K562 (cell line): ENCODE results near the gene THAP11. TPM values are rescaled to one million over a fixed set of nuclear protein-coding genes. Genes with fewer than 3 reads are reported as not detected.

ENCODE experiments used
- ATAC-seq: fragments of 200-7000 bp; cut with Tn5 transposase; 3 replicates; pipeline ENCODE4 v1.9.1; 2020; ENCODE audit warnings: moderate library complexity
- BruUV-seq: library from RNA; stranded (reverse); fragments of 400-500 nt; replicated peaks from 2 replicates; lab custom pipeline; 2021; lab: Mats Ljungman, UMichigan
- CTCF ChIA-PET: fragments of 300-600 bp; formaldehyde crosslinking; extraction: SDS; loops from one replicate; lab custom pipeline; 2021; ENCODE audit warnings: low intra/inter-chr PET ratio; lab: Yijun Ruan, JAX
- POLR2A ChIA-PET: fragments of 300-600, 350-650 bp; sonication (Branson Sonifier 250); formaldehyde crosslinking; extraction: SDS; loops from one replicate; lab custom pipeline; 2021; ENCODE audit warnings: antibody characterized with exemption, inconsistent platforms; lab: Yijun Ruan, JAX
- DNase-seq, 4 experiments: peaks; one replicate each; pipeline versions ENCODE4 v3.0.0 to v3.0.0-alpha.2; 2011 to 2018; ENCODE audit warnings: low spot score in 3 of 4, mixed read lengths in 3 of 4; ENCODE audit errors: extremely low read depth in 1 of 4
- FAIRE-seq: peaks from 2 replicates; lab custom pipeline; 2011; peaks lifted over from hg19 to GRCh38; lab: Jason Lieb, UNC
- H2AFZ ChIP-seq: 2 replicates; pipeline ENCODE4 v1.6.0; 2011; ENCODE audit warnings: low read depth, low read length, control low read depth, inconsistent platforms
- H3K27ac ChIP-seq: fragments of 200-600 bp; 3 replicates; pipeline ENCODE4 v1.8.0; 2011; ENCODE audit warnings: low read depth, mild to moderate bottlenecking, control low read depth, inconsistent platforms, low read length, moderate library complexity, mixed read lengths; ENCODE audit errors: extremely low read depth
- H3K27me3 ChIP-seq, 2 experiments: fragments of 300-600 bp in 1 of 2; 2 replicates in 1 of 2; 3 replicates in 1 of 2; pipeline versions ENCODE4 v1.6.0 to v1.8.0; 2011; ENCODE audit warnings: inconsistent platforms in 2 of 2, low read length in 2 of 2, mild to moderate bottlenecking in 1 of 2, mixed read lengths in 1 of 2, moderate library complexity in 1 of 2; ENCODE audit not compliant: control insufficient read depth in 2 of 2, insufficient read depth in 2 of 2
- H3K36me3 ChIP-seq: fragments of 300-600 bp; 3 replicates; pipeline ENCODE4 v1.8.0; 2011; ENCODE audit warnings: mild to moderate bottlenecking, low read length, inconsistent platforms; ENCODE audit not compliant: control insufficient read depth, insufficient read depth
- H3K4me1 ChIP-seq, 2 experiments: fragments of 200-600 bp in 1 of 2; replicated peaks in 1 of 2; 2 replicates in 1 of 2; 3 replicates in 1 of 2; pipeline versions ENCODE4 v1.5.1 to v1.8.0; 2011; ENCODE audit warnings: inconsistent platforms in 2 of 2, low read length in 2 of 2, mild to moderate bottlenecking in 1 of 2, mixed read lengths in 1 of 2, moderate library complexity in 1 of 2; ENCODE audit not compliant: control insufficient read depth in 2 of 2, insufficient read depth in 2 of 2
- H3K4me2 ChIP-seq: 2 replicates; pipeline ENCODE4 v1.6.1; 2011; ENCODE audit warnings: low read length, control low read depth, inconsistent platforms, mixed read lengths; ENCODE audit not compliant: insufficient read depth
- H3K4me3 ChIP-seq: fragments of 200-600 bp; sonication (generic), shearing (Covaris generic); 2 replicates; pipeline ENCODE4 v1.5.1; 2016; ENCODE audit warnings: control low read depth, inconsistent platforms
- H3K79me2 ChIP-seq: fragments of 200-600 bp; 3 replicates; pipeline ENCODE4 v1.8.0; 2011; ENCODE audit warnings: low read length, inconsistent platforms; ENCODE audit not compliant: control insufficient read depth, insufficient read depth
- H3K9ac ChIP-seq, 2 experiments: 2 replicates each; pipeline versions ENCODE4 v1.6.0 to v1.6.1; 2011; ENCODE audit warnings: low read depth in 2 of 2, low read length in 2 of 2, control low read depth in 1 of 2, inconsistent platforms in 1 of 2, mild to moderate bottlenecking in 1 of 2, mixed read lengths in 1 of 2; ENCODE audit not compliant: insufficient read depth in 1 of 2
- H3K9me1 ChIP-seq: one replicate; pipeline ENCODE4 v1.6.0; 2011; ENCODE audit warnings: inconsistent platforms, mild to moderate bottlenecking, low read length, moderate library complexity; ENCODE audit not compliant: control insufficient read depth, insufficient read depth
- H3K9me3 ChIP-seq: replicated peaks from 2 replicates; pipeline ENCODE4 v1.5.1; 2011; ENCODE audit warnings: low read depth, low read length, inconsistent platforms; ENCODE audit not compliant: control insufficient read depth, insufficient read depth
- H4K20me1 ChIP-seq: replicated peaks from 2 replicates; pipeline ENCODE4 v1.6.1; 2011; ENCODE audit warnings: low read length, inconsistent platforms, mixed read lengths; ENCODE audit not compliant: control insufficient read depth, insufficient read depth
- CHAMP1 ChIP-seq: fragments of 450-650 bp; IDR thresholded peaks from 2 replicates; pipeline ENCODE4 v1.6.1; 2016; ENCODE audit warnings: mild to moderate bottlenecking
- DEAF1 ChIP-seq: fragments of 450-650 bp; formaldehyde crosslinking; IDR thresholded peaks from 2 replicates; pipeline ENCODE4 v1.4.0; 2020; ENCODE audit warnings: mild to moderate bottlenecking, moderate library complexity
- HDAC1 ChIP-seq, 2 experiments: fragments of 450-650 bp; IDR thresholded peaks; 2 replicates each; pipeline ENCODE4 v1.6.1; 2016 to 2017; ENCODE audit warnings: inconsistent platforms in 1 of 2, mild to moderate bottlenecking in 1 of 2, moderate library complexity in 1 of 2
- HDGF ChIP-seq: fragments of 450-650 bp; IDR thresholded peaks from 2 replicates; pipeline ENCODE4 v1.6.1; 2016
- HES1 ChIP-seq: fragments of 450-650 bp; IDR thresholded peaks from 2 replicates; pipeline ENCODE4 v1.6.1; 2016; ENCODE audit warnings: low read depth, mild to moderate bottlenecking, moderate library complexity
- ID3 ChIP-seq, 2 experiments: fragments of 250-450 bp in 1 of 2; fragments of 450-650 bp in 1 of 2; sonication (Bioruptor Pico) in 1 of 2; IDR thresholded peaks; 2 replicates each; pipeline versions ENCODE4 v1.6.1 to v1.8.0; 2016 to 2021; ENCODE audit warnings: mild to moderate bottlenecking in 2 of 2, moderate library complexity in 2 of 2, missing compliant biosample characterization in 1 of 2, missing genetic modification characterization in 1 of 2
- ILK ChIP-seq: fragments of 450-650 bp; IDR thresholded peaks from 2 replicates; pipeline ENCODE4 v1.6.1; 2016; ENCODE audit warnings: missing genetic modification characterization, low read depth, mild to moderate bottlenecking, missing compliant biosample characterization, moderate library complexity, borderline replicate concordance
- LARP7 ChIP-seq: fragments of 450-650 bp; IDR thresholded peaks from 2 replicates; pipeline ENCODE4 v1.6.1; 2016
- POLR2A ChIP-seq: fragments of 450-650 bp; conservative IDR thresholded peaks from 2 replicates; pipeline ENCODE4 v1.6.1; 2016
- POLR2G ChIP-seq: fragments of 200-400 bp; formaldehyde crosslinking; IDR thresholded peaks from 2 replicates; pipeline ENCODE4 v1.6.1; 2017; ENCODE audit warnings: low read depth, mild to moderate bottlenecking, antibody characterized with exemption, low read length, moderate library complexity
- RAD21 ChIP-seq, 2 experiments: fragments of 250-450 bp in 1 of 2; fragments of 450-650 bp in 1 of 2; sonication (Bioruptor Pico) in 1 of 2; formaldehyde crosslinking in 1 of 2; IDR thresholded peaks in 1 of 2; conservative IDR thresholded peaks in 1 of 2; 2 replicates each; pipeline versions ENCODE4 v1.4.0 to v1.8.0; 2020 to 2022; ENCODE audit warnings: mild to moderate bottlenecking in 2 of 2, moderate library complexity in 1 of 2
- RBFOX2 ChIP-seq: fragments of 200-400 bp; formaldehyde crosslinking; IDR thresholded peaks from 2 replicates; pipeline ENCODE4 v1.6.1; 2017; ENCODE audit warnings: low read depth, mild to moderate bottlenecking, low read length, moderate library complexity
- SP1 ChIP-seq: sonication (generic); formaldehyde crosslinking; IDR thresholded peaks from 2 replicates; pipeline ENCODE4 v1.8.1; 2022; ENCODE audit warnings: mild to moderate bottlenecking, missing genetic modification reagents
- SRSF3 ChIP-seq: fragments of 200-400 bp; formaldehyde crosslinking; IDR thresholded peaks from 2 replicates; pipeline ENCODE4 v1.6.1; 2016; ENCODE audit warnings: mild to moderate bottlenecking, low read length, moderate library complexity; ENCODE audit not compliant: insufficient read depth
- ZFX ChIP-seq: sonication (generic); formaldehyde crosslinking; IDR thresholded peaks from 2 replicates; pipeline ENCODE4 v1.8.0; 2022; ENCODE audit warnings: mild to moderate bottlenecking, missing genetic modification reagents, moderate library complexity
- WGBS: fragments of 100-300 bp; shearing (Covaris generic); methylation state at CpG from one replicate; pipeline ENCODE4 v1.1.6; 2016; ENCODE audit warnings: low coverage, mixed read lengths; ENCODE audit not compliant: insufficient coverage; ENCODE audit errors: missing lambda C conversion rate; 5-methylcytosine and 5-hydroxymethylcytosine counted together
- in situ Hi-C: fragments of 300-500 bp; cut with MboI; formaldehyde crosslinking; loops from 4 replicates; pipeline ENCODE4 v1.15.0; 2018; ENCODE audit warnings: inconsistent platforms, mixed read lengths
- intact Hi-C: fragments of 100-400 bp; cut with micrococcal nuclease; formaldehyde crosslinking; loops from 2 replicates; pipeline ENCODE4 v1.14.2; 2022
- polyA plus RNA-seq, 8 experiments: library from polyadenylated mRNA; depleted of rRNA in 4 of 8; stranded (reverse) in 5 of 8; unstranded in 3 of 8; fragments of >200 nt; fragmentation: Nextera tagmentation in 2 of 8; fragmentation: Illumina TruSeq in 1 of 8; extraction: Ambion mirVana in 2 of 8; extraction: Trizol in 1 of 8; gene quantifications; 2 replicates each; pipeline versions ENCODE4 v1.2.1 to v1.2.3, GENCODE V29; 2011 to 2014; ENCODE audit warnings: inconsistent platforms in 1 of 8, missing spikeins in 1 of 8
- total RNA-seq, 7 experiments: library from RNA; depleted of rRNA in 6 of 7; stranded (reverse); fragments of >200 nt in 6 of 7; fragmentation: Illumina TruSeq in 2 of 7; extraction: Trizol in 2 of 7; gene quantifications; 2 replicates each; pipeline versions ENCODE4 v1.2.1 to v1.2.3, GENCODE V29; 2011 to 2021; ENCODE audit warnings: low replicate concordance in 1 of 7

Gene THAP11
- total and polyA plus RNA-seq, 9 of the 15 experiments (the other 6 are each of a cell fraction or from before 2014, with no cell fraction given) = 2.4 to 31.6 (median 21.4) TPM

- TF ChIP-seq DEAF1 (CRISPR knock-in tag) (peak; percentile 62), ZFX (no peak)
- TF ChIP-seq, all 486 proteins: peak for 15
These were observed 41.7 kb downstream of the THAP11 start (continued) for GRCh38 chr16:67883872-67884261.

GRCh38 chr16:67884684-67885083, 42.6 kb downstream of the THAP11 start, which contains the start of gene NRN1L:
Gene NRN1L, plus strand, starts transcription at chr16:67884885. Its CDS starts 19 bp downstream, at chr16:67884904.
- H3K4me3 ChIP-seq = no peak within 1 kb of the TSS
- H3K36me3 ChIP-seq = peaks cover 55% of the 10 kb centered on the region; the same call in 2 of the 3 replicates
- ChIA-PET CTCF (interaction anchor here (0.9 to 4.0 kb wide), 4 partner anchors 35 to 69 kb away, joined by 3 to 35 read pairs (median 6); no protein-coding TSS in a partner anchor), POLR2A (interaction anchor here (0.6 to 4.1 kb wide), 6 partner anchors 11 to 68 kb away, joined by 3 to 15 read pairs (median 6); partner anchors contain the start of gene EDC4)
- peak within 1 kb of the TSS in 1 of 2 experiments; percentile 63; a peak in 2 of 4 replicates for H3K9ac ChIP-seq
- 9% methylated on average over 19 of the region's 22 CpGs for WGBS
- no peak within 1 kb of the TSS for H2AFZ ChIP-seq
- H3K4me1 ChIP-seq = peaks cover 6 to 40% of the 10 kb centered on the region in 2 experiments; a peak in 4 of 5 replicates
- H3K9me3 ChIP-seq = no peaks in the 10 kb centered on the region
- no peaks in the 10 kb centered on the region for H3K27me3 ChIP-seq
- ATAC-seq (peak; percentile 98), FAIRE-seq (peak; percentile 91), DNase-seq (peak; percentile 89 to 96 (median 94))
- H3K9me1 ChIP-seq = no peaks in the 10 kb centered on the region
- no peak within 1 kb of the TSS; the same call in 2 of the 3 replicates for H3K27ac ChIP-seq
- H4K20me1 ChIP-seq = peaks cover 19% of the 10 kb centered on the region
- in situ Hi-C loops = no loop called here
- H3K4me2 ChIP-seq = no peak within 1 kb of the TSS
- intact Hi-C loops = loop anchor here (10.0 kb wide), 1 partner anchor 160 kb away; no protein-coding TSS in a partner anchor
- no peaks in the 10 kb centered on the region for H3K79me2 ChIP-seq
- BruUV-seq = no TSS peak
- TF ChIP-seq RBFOX2 = peak; percentile 51; the same call in 1 of the 2 replicates
- TF ChIP-seq ID3 (CRISPR knock-in tag; IDR thresholded peaks at IDR 0.05) = no peak
- TF ChIP-seq ID3 (tag; IDR thresholded peaks at IDR 0.05) = no peak
- no peak for TF ChIP-seq ILK
- TF ChIP-seq CHAMP1 = no peak
- TF ChIP-seq SP1 (CRISPR knock-in tag) = peak; percentile 62; the same call in 1 of the 2 replicates
- no peak for TF ChIP-seq RAD21 (CRISPR knock-in tag; conservative IDR thresholded peaks at IDR 0.05 in 1 of 2, IDR thresholded peaks at IDR 0.05 in 1 of 2)
- peak in 1 of 2 experiments; percentile 51; a peak in 1 of 4 replicates for TF ChIP-seq HDAC1 (IDR thresholded peaks at IDR 0.05)
- peak; percentile 53; the same call in 1 of the 2 replicates for TF ChIP-seq POLR2A
- no peak for TF ChIP-seq SRSF3
- peak; percentile 71; the same call in 1 of the 2 replicates for TF ChIP-seq HDGF
- no peak for TF ChIP-seq HES1
- TF ChIP-seq LARP7 = no peak
- peak; percentile 68 for TF ChIP-seq POLR2G
